GM06990 (cell line): ENCODE measurements around the gene PROX1.

Experiments used
- DNase-seq: peaks from one replicate; pipeline ENCODE4 v3.0.0-alpha.2; 2011; ENCODE audit not compliant: insufficient read length; ENCODE audit errors: extremely low read depth
- H3K27me3 ChIP-seq: replicated peaks from 2 replicates; pipeline ENCODE4 v1.6.0; 2011; ENCODE audit warnings: low read length; ENCODE audit not compliant: control insufficient read depth, insufficient read depth
- H3K36me3 ChIP-seq: 2 replicates; pipeline ENCODE4 v1.5.1; 2011; ENCODE audit warnings: low read length; ENCODE audit not compliant: control insufficient read depth, insufficient read depth
- H3K4me3 ChIP-seq: replicated peaks from 2 replicates; pipeline ENCODE4 v1.5.1; 2011; ENCODE audit warnings: low read depth, mild to moderate bottlenecking, control low read depth, low read length
- CTCF ChIP-seq: IDR thresholded peaks from 2 replicates; pipeline ENCODE4 v1.5.1; 2011; ENCODE audit warnings: low read length, control low read depth, mild to moderate bottlenecking, inconsistent platforms; ENCODE audit not compliant: insufficient read depth, poor library complexity, severe bottlenecking

Gene PROX1

DNA sequence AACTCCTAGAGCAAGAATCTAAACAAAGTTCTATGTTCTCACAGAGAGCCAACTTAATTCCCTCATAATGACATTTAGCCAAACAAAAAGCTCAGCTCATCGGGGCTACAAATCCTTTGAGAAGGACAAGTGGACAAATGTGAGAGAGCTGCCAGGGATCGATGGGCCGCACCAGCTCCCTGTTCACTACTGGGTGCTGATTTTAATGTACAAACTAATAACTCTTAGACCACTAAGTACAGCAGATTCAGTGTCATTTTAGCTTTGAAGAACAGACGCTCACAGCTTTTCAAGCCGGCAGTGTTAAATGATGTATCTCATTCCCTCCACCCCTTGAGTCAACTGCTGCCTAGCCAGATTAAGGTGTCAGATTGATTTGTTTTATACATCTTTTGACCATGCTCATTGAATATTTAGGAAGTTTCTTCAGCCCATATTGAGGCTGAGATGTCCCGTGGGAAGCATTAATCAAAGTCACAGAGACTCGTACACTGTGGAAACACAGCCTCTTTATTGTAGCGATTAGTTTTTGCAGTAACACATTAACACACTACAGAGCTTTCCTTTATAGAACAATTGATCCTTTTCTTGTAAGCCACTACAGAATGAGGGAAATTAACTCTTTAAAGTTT is 21.1 kb downstream of the PROX1 start:
- no peak overlapping the region for H3K4me3 ChIP-seq
- no peak for DNase-seq
- H3K27me3 ChIP-seq, result no peaks in the 10 kb centered on the region
- TF ChIP-seq CTCF, result no peak
- no peaks in the 10 kb centered on the region for H3K36me3 ChIP-seq

DNA sequence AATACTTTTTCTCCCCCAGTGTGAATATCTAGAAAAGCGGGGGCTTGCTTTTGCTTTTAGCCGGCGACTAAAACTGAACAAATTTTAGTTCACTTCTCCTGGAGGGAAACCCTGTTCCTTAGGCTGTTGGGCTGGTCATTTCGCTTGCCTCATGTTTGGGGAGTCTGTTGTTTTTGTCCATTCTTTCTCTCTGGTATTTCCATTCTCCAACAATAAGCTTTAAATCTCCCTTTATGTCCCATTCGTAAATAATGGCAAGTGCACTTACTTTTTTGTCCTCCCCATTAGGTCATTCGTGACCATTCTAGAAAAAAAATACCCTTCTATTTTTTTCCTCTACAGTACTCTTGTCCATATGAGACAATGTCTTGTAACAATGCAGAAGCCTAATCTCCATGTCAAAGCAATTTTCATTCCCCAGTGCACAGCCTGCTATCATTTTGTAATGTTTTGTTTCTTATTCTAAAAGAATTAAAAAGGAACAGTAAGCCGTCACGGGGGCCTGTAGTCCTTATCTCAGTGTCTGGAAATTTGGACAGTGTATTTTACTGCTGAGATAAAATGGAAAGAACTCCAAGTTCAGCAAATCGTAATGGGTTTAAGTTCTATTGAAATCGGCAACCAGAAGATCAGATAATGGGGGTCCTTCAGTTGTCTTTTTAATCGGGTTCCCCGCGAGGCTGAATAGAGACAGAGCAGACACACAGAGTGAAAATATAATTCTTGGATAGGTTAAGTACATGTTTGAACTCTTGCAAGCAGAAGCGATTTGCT is 21.8 kb downstream of the PROX1 start:
- Histone ChIP-seq H3K27me3 (no peaks in the 10 kb centered on the region), H3K4me3 (no peak overlapping the region), H3K36me3 (no peaks in the 10 kb centered on the region)
- TF ChIP-seq CTCF, result no peak
- DNase-seq, result no peak

- Histone ChIP-seq H3K27me3 (no peaks in the 10 kb centered on the region), H3K4me3 (no peak overlapping the region), H3K36me3 (no peaks in the 10 kb centered on the region)
- DNase-seq, result no peak
- no peak for TF ChIP-seq CTCF
Observed at GRCh38 chr1:214010197-214010573, 22.4 kb downstream of the PROX1 start.

- TF ChIP-seq CTCF, result no peak
- DNase-seq, result no peak
- H3K4me3 ChIP-seq, result no peak overlapping the region
- no peaks in the 10 kb centered on the region for H3K36me3 ChIP-seq
- no peaks in the 10 kb centered on the region for H3K27me3 ChIP-seq
Observed at GRCh38 chr1:214010717-214011116, 22.9 kb downstream of the PROX1 start.

- Histone ChIP-seq H3K36me3 (no peaks in the 10 kb centered on the region), H3K4me3 (no peak overlapping the region), H3K27me3 (no peaks in the 10 kb centered on the region)
- no peak for TF ChIP-seq CTCF
- DNase-seq, result no peak
Observed at GRCh38 chr1:214012418-214012817, 24.6 kb downstream of the PROX1 start.
